SK-N-SH (cell line): ENCODE data around the gene TGM4.

Experiments
- EP300 ChIP-seq, 2 experiments: IDR thresholded peaks; 2 replicates each; pipeline versions ENCODE4 v1.4.0 to v1.6.1; 2012; ENCODE audit warnings: borderline replicate concordance in 1 of 2, low read depth in 1 of 2, low read length in 1 of 2
- FOXM1 ChIP-seq: IDR thresholded peaks from 2 replicates; pipeline ENCODE4 v1.4.0; 2012; ENCODE audit warnings: low read depth, mild to moderate bottlenecking
- NRF1 ChIP-seq: IDR thresholded peaks from 2 replicates; pipeline ENCODE4 v1.6.1; 2012; ENCODE audit warnings: low read depth, mild to moderate bottlenecking, low read length
- POLR2AphosphoS5 ChIP-seq: IDR thresholded peaks from 2 replicates; pipeline ENCODE4 v1.6.1; 2012; ENCODE audit warnings: low read depth, low read length
- TEAD4 ChIP-seq: IDR thresholded peaks from 2 replicates; pipeline ENCODE4 v1.4.0; 2012; ENCODE audit warnings: mild to moderate bottlenecking, borderline replicate concordance; ENCODE audit not compliant: insufficient read depth
- YY1 ChIP-seq: IDR thresholded peaks from 2 replicates; pipeline ENCODE4 v1.4.0; 2012; ENCODE audit warnings: low read depth, mild to moderate bottlenecking
- TF ChIP-seq, protein P1 (sequence below): fragments of 200-600 bp; sonication (generic); IDR thresholded peaks from 2 replicates; pipeline ENCODE4 v1.6.1; 2017; ENCODE audit warnings: antibody characterized with exemption, mild to moderate bottlenecking, moderate library complexity
- TF ChIP-seq, protein P2 (sequence below): IDR thresholded peaks from 2 replicates; pipeline ENCODE4 v1.4.0; 2012; ENCODE audit warnings: low read depth

DNA sequence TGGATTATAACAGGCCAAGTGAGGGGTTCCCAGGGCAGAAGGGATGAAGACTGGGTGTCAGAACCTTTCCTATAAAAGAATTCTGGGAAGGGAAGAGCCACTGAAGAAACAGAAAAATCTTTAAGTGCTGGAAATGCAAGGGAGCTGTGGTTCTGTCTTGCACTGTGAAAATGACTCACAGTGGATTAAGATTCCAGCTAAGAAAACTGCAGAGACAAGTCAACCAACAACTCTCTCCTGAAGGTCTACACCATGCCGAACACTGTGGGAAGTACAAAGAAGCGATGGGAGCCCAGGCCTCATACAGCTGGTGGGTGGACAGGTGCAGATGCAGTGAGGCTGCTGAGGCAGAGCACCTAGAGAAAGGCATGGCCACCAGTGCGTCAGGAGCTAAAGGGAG lies 73.8 kb downstream of the TGM4 start:
- no peak for TF ChIP-seq TEAD4
- TF ChIP-seq, protein P1, sequence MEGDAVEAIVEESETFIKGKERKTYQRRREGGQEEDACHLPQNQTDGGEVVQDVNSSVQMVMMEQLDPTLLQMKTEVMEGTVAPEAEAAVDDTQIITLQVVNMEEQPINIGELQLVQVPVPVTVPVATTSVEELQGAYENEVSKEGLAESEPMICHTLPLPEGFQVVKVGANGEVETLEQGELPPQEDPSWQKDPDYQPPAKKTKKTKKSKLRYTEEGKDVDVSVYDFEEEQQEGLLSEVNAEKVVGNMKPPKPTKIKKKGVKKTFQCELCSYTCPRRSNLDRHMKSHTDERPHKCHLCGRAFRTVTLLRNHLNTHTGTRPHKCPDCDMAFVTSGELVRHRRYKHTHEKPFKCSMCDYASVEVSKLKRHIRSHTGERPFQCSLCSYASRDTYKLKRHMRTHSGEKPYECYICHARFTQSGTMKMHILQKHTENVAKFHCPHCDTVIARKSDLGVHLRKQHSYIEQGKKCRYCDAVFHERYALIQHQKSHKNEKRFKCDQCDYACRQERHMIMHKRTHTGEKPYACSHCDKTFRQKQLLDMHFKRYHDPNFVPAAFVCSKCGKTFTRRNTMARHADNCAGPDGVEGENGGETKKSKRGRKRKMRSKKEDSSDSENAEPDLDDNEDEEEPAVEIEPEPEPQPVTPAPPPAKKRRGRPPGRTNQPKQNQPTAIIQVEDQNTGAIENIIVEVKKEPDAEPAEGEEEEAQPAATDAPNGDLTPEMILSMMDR = no peak
- no peak for TF ChIP-seq POLR2AphosphoS5
- no peak for TF ChIP-seq YY1
- TF ChIP-seq NRF1 = no peak
- no peak for TF ChIP-seq EP300 (IDR thresholded peaks at IDR 0.05; ENCODE audit: borderline replicate concordance in 1 of 2, low read depth in 1 of 2, low read length in 1 of 2)
- no peak for TF ChIP-seq FOXM1
- TF ChIP-seq, protein P2, sequence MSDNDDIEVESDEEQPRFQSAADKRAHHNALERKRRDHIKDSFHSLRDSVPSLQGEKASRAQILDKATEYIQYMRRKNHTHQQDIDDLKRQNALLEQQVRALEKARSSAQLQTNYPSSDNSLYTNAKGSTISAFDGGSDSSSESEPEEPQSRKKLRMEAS = no peak
